A673 (cell line): ENCODE data around the gene MBD5. TPM values are rescaled to one million over a fixed set of nuclear protein-coding genes. Genes with fewer than 3 reads are reported as not detected.

ENCODE experiments used
- BruUV-seq: library from RNA; stranded (reverse); fragments of 400-500 nt; replicated peaks from 2 replicates; lab custom pipeline; 2021; lab: Mats Ljungman, UMichigan
- CTCF ChIA-PET: fragments of 300-600 bp; sonication (Branson Sonifier 250); formaldehyde crosslinking; loops from one replicate; lab custom pipeline; 2022; ENCODE audit warnings: antibody characterized with exemption; lab: Charles Lee
- POLR2A ChIA-PET: fragments of 300-600 bp; sonication (Branson Sonifier 250); formaldehyde crosslinking; loops from one replicate; lab custom pipeline; 2022; ENCODE audit warnings: antibody characterized with exemption; ENCODE audit not compliant: low non-redundant PET; lab: Charles Lee
- DNase-seq: peaks from one replicate; pipeline ENCODE4 v3.0.0-alpha.2; 2015; ENCODE audit warnings: low spot score
- H3K27ac ChIP-seq: fragments of 200-600 bp; sonication (generic); 2 replicates; pipeline ENCODE4 v1.5.1; 2016; ENCODE audit warnings: mixed run types, low read depth, mild to moderate bottlenecking, mixed read lengths, antibody characterized with exemption, low read length; ENCODE audit not compliant: poor library complexity, severe bottlenecking
- H3K27me3 ChIP-seq: fragments of 200-600 bp; sonication (generic); replicated peaks from 2 replicates; pipeline ENCODE4 v1.6.1; 2017; ENCODE audit warnings: mixed run types, low read depth, mild to moderate bottlenecking, mixed read lengths, antibody characterized with exemption, low read length; ENCODE audit not compliant: insufficient read depth, poor library complexity
- H3K36me3 ChIP-seq: fragments of 200-600 bp; sonication (generic); 2 replicates; pipeline ENCODE4 v1.6.1; 2016; ENCODE audit warnings: mixed run types, mild to moderate bottlenecking, mixed read lengths, antibody characterized with exemption, low read length; ENCODE audit not compliant: insufficient read depth, poor library complexity, severe bottlenecking
- H3K4me1 ChIP-seq: fragments of 200-600 bp; sonication (generic); 2 replicates; pipeline ENCODE4 v1.6.1; 2017; ENCODE audit warnings: mixed run types, mild to moderate bottlenecking, mixed read lengths, antibody characterized with exemption, low read length; ENCODE audit not compliant: insufficient read depth, poor library complexity, severe bottlenecking
- H3K4me3 ChIP-seq: fragments of 200-600 bp; sonication (generic); 2 replicates; pipeline ENCODE4 v1.5.1; 2016; ENCODE audit warnings: low read depth, mixed run types, mild to moderate bottlenecking, mixed read lengths, low read length; ENCODE audit not compliant: poor library complexity, severe bottlenecking
- H3K9me3 ChIP-seq: fragments of 200-600 bp; sonication (generic); 2 replicates; pipeline ENCODE4 v1.6.1; 2016; ENCODE audit warnings: mixed run types, low read depth, mild to moderate bottlenecking, mixed read lengths, antibody characterized with exemption, low read length; ENCODE audit not compliant: poor library complexity, severe bottlenecking
- CTCF ChIP-seq: fragments of 300-800, 200-600 bp; sonication (generic); conservative IDR thresholded peaks from 2 replicates; pipeline ENCODE4 v1.5.1; 2017; ENCODE audit warnings: low read depth, mild to moderate bottlenecking, antibody characterized with exemption, low read length, moderate library complexity, mixed read lengths
- EZH2 ChIP-seq: fragments of 200-600 bp; sonication (generic); IDR thresholded peaks from 2 replicates; pipeline ENCODE4 v1.6.1; 2017; ENCODE audit warnings: borderline replicate concordance, low read depth, mild to moderate bottlenecking, mixed read lengths, antibody characterized with exemption, low read length; ENCODE audit not compliant: poor library complexity, severe bottlenecking
- intact Hi-C: fragments of 100-400 bp; cut with micrococcal nuclease; formaldehyde crosslinking; loops from one replicate; pipeline ENCODE4 v1.10.0; 2022; ENCODE audit not compliant: unreplicated experiment
- total RNA-seq: library from RNA; stranded (reverse); gene quantifications from 2 replicates; pipeline ENCODE4 v1.2.3, GENCODE V29; 2021

Gene MBD5
- total RNA-seq, 1 experiment from 2014 or later, result 32.4 TPM

GRCh38 chr2:148202237-148202636 lies 181.3 kb downstream of the MBD5 start:
- Histone ChIP-seq H3K27ac (no peak overlapping the region), H3K9me3 (no peaks in the 10 kb centered on the region), H3K27me3 (no peaks in the 10 kb centered on the region), H3K4me1 (no peaks in the 10 kb centered on the region), H3K4me3 (no peak overlapping the region), H3K36me3 (no peaks in the 10 kb centered on the region)
- POLR2A ChIA-PET, result no interaction called here
- DNase-seq, result no peak
- CTCF ChIA-PET, result no interaction called here
- TF ChIP-seq EZH2, result no peak
- no peak for TF ChIP-seq CTCF
- intact Hi-C loops, result loop anchor here (10.0 kb wide), 1 partner anchor 1467 kb away; no protein-coding TSS in a partner anchor
- BruUV-seq, result no TSS peak

GRCh38 chr2:148207111-148207510 lies 186.2 kb downstream of the MBD5 start:
- no peaks in the 10 kb centered on the region for H3K27me3 ChIP-seq
- no peaks in the 10 kb centered on the region for H3K9me3 ChIP-seq
- no peak overlapping the region for H3K4me3 ChIP-seq
- ChIA-PET CTCF (no interaction called here), POLR2A (no interaction called here)
- intact Hi-C loops, result loop anchor here (5.0 to 10.0 kb wide), 2 partner anchors 300 to 1472 kb away; no protein-coding TSS in a partner anchor
- BruUV-seq, result no TSS peak
- H3K36me3 ChIP-seq, result no peaks in the 10 kb centered on the region
- no peak for TF ChIP-seq CTCF
- no peak for TF ChIP-seq EZH2
- H3K4me1 ChIP-seq, result no peaks in the 10 kb centered on the region
- no peak overlapping the region for H3K27ac ChIP-seq
- DNase-seq, result no peak

- H3K27me3 ChIP-seq, result no peaks in the 10 kb centered on the region
- no peaks in the 10 kb centered on the region for H3K9me3 ChIP-seq
- no peak overlapping the region for H3K4me3 ChIP-seq
- TF ChIP-seq EZH2 (no peak), CTCF (no peak)
- no TSS peak for BruUV-seq
- peak; percentile 45 for DNase-seq
- no peaks in the 10 kb centered on the region for H3K4me1 ChIP-seq
- ChIA-PET CTCF (no interaction called here), POLR2A (no interaction called here)
- no peaks in the 10 kb centered on the region for H3K36me3 ChIP-seq
- H3K27ac ChIP-seq, result no peak overlapping the region
- intact Hi-C loops, result loop anchor here (5.0 to 10.0 kb wide), 2 partner anchors 298 to 1475 kb away; no protein-coding TSS in a partner anchor
Measured at GRCh38 chr2:148209603-148210002, 188.7 kb downstream of the MBD5 start.
